ENCODE data around the gene APOB.

APOB gene

GRCh38 chr2:21022792-21023367 lies 21.0 kb downstream of the APOB start:
- no peaks in the 10 kb centered on the region for H3K9me3 ChIP-seq (ENCODE audit: insufficient read depth, low read length, severe bottlenecking)
- H3K4me3 ChIP-seq (ENCODE audit: low read depth in 1 of 2, low read length in 2 of 2) = no peak overlapping the region
- no peaks in the 10 kb centered on the region for H3K4me1 ChIP-seq (ENCODE audit: insufficient read depth, low read length)
- DNase-seq (no peak), ATAC-seq (ENCODE audit: insufficient read depth, low read depth) (no peak)
- H4K20me1 ChIP-seq (ENCODE audit: insufficient read depth, low read length) = no peaks in the 10 kb centered on the region
- no peak overlapping the region for H3K4me2 ChIP-seq (ENCODE audit: insufficient read depth, low read length)
- no peak for TF ChIP-seq CTCF (IDR thresholded peaks at IDR 0.05; ENCODE audit: borderline replicate concordance, extremely low read depth, low read length, poor library complexity, severe bottlenecking)
- TF ChIP-seq EZH2 (IDR thresholded peaks at IDR 0.05; ENCODE audit: borderline replicate concordance, low read depth, low read length, severe bottlenecking) = no peak
- H3K9ac ChIP-seq (ENCODE audit: low read depth, low read length) = no peak overlapping the region
- H2AFZ ChIP-seq (ENCODE audit: low read depth, low read length) = no peak overlapping the region
- no peaks in the 10 kb centered on the region for H3K36me3 ChIP-seq (ENCODE audit: insufficient read depth, low read length)
- H3K27ac ChIP-seq (ENCODE audit: low read length) = no peak overlapping the region
- no peaks in the 10 kb centered on the region for H3K27me3 ChIP-seq (ENCODE audit: insufficient read depth, low read length, poor library complexity)
- no peaks in the 10 kb centered on the region for H3K79me2 ChIP-seq (ENCODE audit: insufficient read depth, low read length)

GRCh38 chr2:21021430-21021829 lies 22.4 kb downstream of the APOB start:
- Histone ChIP-seq H3K27ac (ENCODE audit: low read length) (no peak overlapping the region), H3K9ac (ENCODE audit: low read depth, low read length) (no peak overlapping the region), H3K36me3 (ENCODE audit: insufficient read depth, low read length) (no peaks in the 10 kb centered on the region), H3K27me3 (ENCODE audit: insufficient read depth, low read length, poor library complexity) (no peaks in the 10 kb centered on the region), H3K79me2 (ENCODE audit: insufficient read depth, low read length) (no peaks in the 10 kb centered on the region), H3K9me3 (ENCODE audit: insufficient read depth, low read length, severe bottlenecking) (no peaks in the 10 kb centered on the region), H3K4me3 (ENCODE audit: low read depth in 1 of 2, low read length in 2 of 2) (no peak overlapping the region), H3K4me2 (ENCODE audit: insufficient read depth, low read length) (no peak overlapping the region), H4K20me1 (ENCODE audit: insufficient read depth, low read length) (no peaks in the 10 kb centered on the region), H2AFZ (ENCODE audit: low read depth, low read length) (no peak overlapping the region), H3K4me1 (ENCODE audit: insufficient read depth, low read length) (no peaks in the 10 kb centered on the region)
- TF ChIP-seq CTCF (IDR thresholded peaks at IDR 0.05; ENCODE audit: borderline replicate concordance, extremely low read depth, low read length, poor library complexity, severe bottlenecking) (no peak), EZH2 (IDR thresholded peaks at IDR 0.05; ENCODE audit: borderline replicate concordance, low read depth, low read length, severe bottlenecking) (no peak)
- DNase-seq (no peak), ATAC-seq (ENCODE audit: insufficient read depth, low read depth) (no peak)

- no peaks in the 10 kb centered on the region for H3K36me3 ChIP-seq (ENCODE audit: insufficient read depth, low read length)
- H3K27ac ChIP-seq (ENCODE audit: low read length) = no peak overlapping the region
- no peak overlapping the region for H3K9ac ChIP-seq (ENCODE audit: low read depth, low read length)
- ATAC-seq (ENCODE audit: insufficient read depth, low read depth) (no peak), DNase-seq (no peak)
- H3K9me3 ChIP-seq (ENCODE audit: insufficient read depth, low read length, severe bottlenecking) = no peaks in the 10 kb centered on the region
- H3K4me1 ChIP-seq (ENCODE audit: insufficient read depth, low read length) = no peaks in the 10 kb centered on the region
- no peaks in the 10 kb centered on the region for H3K27me3 ChIP-seq (ENCODE audit: insufficient read depth, low read length, poor library complexity)
- H2AFZ ChIP-seq (ENCODE audit: low read depth, low read length) = no peak overlapping the region
- H3K4me3 ChIP-seq (ENCODE audit: low read depth in 1 of 2, low read length in 2 of 2) = no peak overlapping the region
- no peaks in the 10 kb centered on the region for H4K20me1 ChIP-seq (ENCODE audit: insufficient read depth, low read length)
- TF ChIP-seq EZH2 (IDR thresholded peaks at IDR 0.05; ENCODE audit: borderline replicate concordance, low read depth, low read length, severe bottlenecking) = no peak
- TF ChIP-seq CTCF (IDR thresholded peaks at IDR 0.05; ENCODE audit: borderline replicate concordance, extremely low read depth, low read length, poor library complexity, severe bottlenecking) = no peak
- no peak overlapping the region for H3K4me2 ChIP-seq (ENCODE audit: insufficient read depth, low read length)
- H3K79me2 ChIP-seq (ENCODE audit: insufficient read depth, low read length) = no peaks in the 10 kb centered on the region
Measured at GRCh38 chr2:21020668-21021288, 23.1 kb downstream of the APOB start.

All from DND-41 (cell line).